Measurements from ENCODE around the gene ZNF853.

- TF ChIP-seq CTCF (IDR thresholded peaks at IDR 0.05; ENCODE audit: borderline replicate concordance, extremely low read depth, low read length, poor library complexity, severe bottlenecking) (no peak), EZH2 (IDR thresholded peaks at IDR 0.05; ENCODE audit: borderline replicate concordance, low read depth, low read length, severe bottlenecking) (no peak)
These were observed 47.5 kb upstream of the ZNF853 start for GRCh38 chr7:6567886-6568285.

Measured in DND-41 (cell line).